Transverse colon (tissue), 4 donors: ENCODE data around the gene ACBD6. TPM values are rescaled to one million over a fixed set of nuclear protein-coding genes. Genes with fewer than 3 reads are reported as not detected.

Experiments
- DNase-seq: peaks from one replicate; pipeline ENCODE4 v3.0.0-alpha.2; 2019
- H3K27ac ChIP-seq, 4 donors: fragments of 200-600 bp; sonication (generic); 2 replicates each; pipeline ENCODE4 v1.5.1; 2016 to 2018; ENCODE audit warnings: inconsistent platforms in 4 of 4
- H3K27me3 ChIP-seq: fragments of 200-600 bp; sonication (generic); 2 replicates; pipeline ENCODE4 v1.5.1; 2017; ENCODE audit warnings: inconsistent platforms
- H3K36me3 ChIP-seq, 4 donors: fragments of 200-600 bp; sonication (generic); 2 replicates each; pipeline ENCODE4 v1.5.1; 2017 to 2019; ENCODE audit warnings: inconsistent platforms in 4 of 4
- H3K4me1 ChIP-seq, 4 donors: fragments of 200-600 bp; sonication (generic); 2 replicates each; pipeline ENCODE4 v1.5.1; 2017 to 2020; ENCODE audit warnings: inconsistent platforms in 4 of 4
- H3K4me3 ChIP-seq, 4 donors: fragments of 200-600 bp; sonication (generic); 1 replicate in 1 of 4; 2 replicates in 3 of 4; pipeline versions ENCODE4 v1.5.1 to v1.6.1; 2017 to 2019; ENCODE audit warnings: inconsistent platforms in 4 of 4
- H3K9me3 ChIP-seq, 2 donors: fragments of 200-600 bp; sonication (generic); 2 replicates each; pipeline ENCODE4 v1.5.1; 2017 to 2019; ENCODE audit warnings: inconsistent platforms in 2 of 2
- CTCF ChIP-seq, 5 experiments: fragments of 200-600 bp in 3 of 5; fragments of 450-650 bp in 2 of 5; sonication (generic) in 3 of 5; IDR thresholded peaks; 1 replicate in 2 of 5; 2 replicates in 3 of 5; pipeline ENCODE4 v1.5.1; 2016 to 2017; ENCODE audit warnings: antibody characterized with exemption in 5 of 5, inconsistent platforms in 3 of 5, mild to moderate bottlenecking in 2 of 5, moderate library complexity in 1 of 5
- EP300 ChIP-seq: sonication (generic); formaldehyde crosslinking; IDR thresholded peaks from one replicate; pipeline ENCODE4 v1.6.1; 2017; ENCODE audit warnings: antibody characterized with exemption, low read depth
- POLR2A ChIP-seq: fragments of 450-650 bp; IDR thresholded peaks from one replicate; pipeline ENCODE4 v1.6.1; 2016; ENCODE audit warnings: antibody characterized with exemption, mild to moderate bottlenecking, moderate library complexity
- POLR2AphosphoS5 ChIP-seq, 3 donors: sonication (generic); formaldehyde crosslinking; IDR thresholded peaks; one replicate each; pipeline ENCODE4 v1.6.1; 2016; ENCODE audit warnings: antibody characterized with exemption in 3 of 3
- WGBS, 2 donors: methylation state at CpG; one replicate each; pipeline ENCODE4 v1.1.5; 2018; ENCODE audit warnings: low coverage in 1 of 2; 5-methylcytosine and 5-hydroxymethylcytosine counted together
- in situ Hi-C, 4 donors: fragments of 200-750 bp; cut with MboI; loops; one replicate each; pipeline versions ENCODE4 v1.15.0 to v1.15.1; 2017; ENCODE audit warnings: low sequenced_read_pairs in 3 of 4, low pct_ligation_motif_present in 1 of 4, low pct_unique_long_range_greater_than_20kb in 1 of 4
- intact Hi-C: fragments of 100-400 bp; cut with DNase I; formaldehyde crosslinking; loops from one replicate; pipeline ENCODE4 v1.15.1; 2023; ENCODE audit warnings: low total_unique reads
- total RNA-seq, 4 donors: library from RNA; depleted of rRNA; stranded (reverse); fragments of >200 nt; gene quantifications; one replicate each; pipeline ENCODE4 v1.1.0, GENCODE V29; 2016

The ACBD6 gene
- total RNA-seq, 4 donors from 2014 or later, result 9.7 to 48.4 (median 38.6) TPM

- Histone ChIP-seq H3K27me3 (no peaks in the 10 kb centered on the region), H3K36me3 (peaks cover 0 to 21% (median 9%) of the 10 kb centered on the region in 4 donors), H3K27ac (no peak overlapping the region), H3K4me1 (no peaks in the 10 kb centered on the region), H3K9me3 (no peaks in the 10 kb centered on the region), H3K4me3 (no peak overlapping the region)
- intact Hi-C loops, result no loop called here
- DNase-seq, result no peak
- in situ Hi-C loops, result loop anchor here in 3 of 4 donors (10.0 to 25.0 kb wide), 2 partner anchors 227 to 245 kb away; no protein-coding TSS in a partner anchor
- WGBS, 2 donors, result 81 to 89% methylated on average over 2 of the region's 2 CpGs
- TF ChIP-seq CTCF (IDR thresholded peaks at IDR 0.05) (no peak), POLR2A (no peak), EP300 (no peak), POLR2AphosphoS5 (IDR thresholded peaks at IDR 0.05) (no peak)
These were observed 13.1 kb downstream of the ACBD6 start for GRCh38 chr1:180489313-180489712.

- Histone ChIP-seq H3K27me3 (no peaks in the 10 kb centered on the region), H3K4me1 (no peaks in the 10 kb centered on the region), H3K4me3 (no peak overlapping the region), H3K36me3 (peaks cover 0 to 21% (median 9%) of the 10 kb centered on the region in 4 donors), H3K27ac (no peak overlapping the region), H3K9me3 (no peaks in the 10 kb centered on the region)
- TF ChIP-seq POLR2A (no peak), CTCF (IDR thresholded peaks at IDR 0.05) (no peak), POLR2AphosphoS5 (IDR thresholded peaks at IDR 0.05) (no peak), EP300 (no peak)
- 84 to 100% methylated on average over 1 to 2 of the region's 2 CpGs for WGBS, 2 donors
- intact Hi-C loops (no loop called here), in situ Hi-C loops (loop anchor here in 3 of 4 donors (10.0 to 25.0 kb wide), 2 partner anchors 226 to 244 kb away; no protein-coding TSS in a partner anchor)
- DNase-seq, result no peak
These were observed 13.7 kb downstream of the ACBD6 start for GRCh38 chr1:180488661-180489060.

GRCh38 chr1:180486092-180486491 lies 16.3 kb downstream of the ACBD6 start:
- H3K4me1 ChIP-seq, result peaks cover 0 to 9% (median 2%) of the 10 kb centered on the region in 4 donors
- H3K36me3 ChIP-seq, result peaks cover 0 to 12% (median 5%) of the 10 kb centered on the region in 4 donors
- WGBS, 2 donors, result 100% methylated on average over 1 of the region's 1 CpG
- no peak overlapping the region for H3K4me3 ChIP-seq
- TF ChIP-seq CTCF (IDR thresholded peaks at IDR 0.05) (no peak), POLR2AphosphoS5 (IDR thresholded peaks at IDR 0.05) (no peak), EP300 (no peak), POLR2A (no peak)
- intact Hi-C loops, result no loop called here
- no peak overlapping the region for H3K27ac ChIP-seq
- DNase-seq, result no peak
- in situ Hi-C loops, result loop anchor here in 3 of 4 donors (10.0 to 25.0 kb wide), 2 partner anchors 224 to 241 kb away; no protein-coding TSS in a partner anchor
- H3K27me3 ChIP-seq, result no peaks in the 10 kb centered on the region
- H3K9me3 ChIP-seq, result no peaks in the 10 kb centered on the region

GRCh38 chr1:180484490-180484889 lies 17.9 kb downstream of the ACBD6 start:
- Histone ChIP-seq H3K36me3 (peaks cover 0 to 5% (median under 1%) of the 10 kb centered on the region in 4 donors), H3K27ac (no peak overlapping the region), H3K4me1 (peaks cover 0 to 9% (median 2%) of the 10 kb centered on the region in 4 donors), H3K27me3 (no peaks in the 10 kb centered on the region), H3K9me3 (no peaks in the 10 kb centered on the region), H3K4me3 (no peak overlapping the region)
- in situ Hi-C loops, result loop anchor here in 3 of 4 donors (10.0 to 25.0 kb wide), 2 partner anchors 222 to 240 kb away; no protein-coding TSS in a partner anchor
- no peak for DNase-seq
- intact Hi-C loops, result no loop called here
- no peak for TF ChIP-seq POLR2AphosphoS5 (IDR thresholded peaks at IDR 0.05)
- TF ChIP-seq POLR2A, result no peak
- WGBS, 2 donors, result 90 to 95% methylated on average over 5 to 8 of the region's 8 CpGs
